Astrocyte (in vitro differentiated cells and primary cell): Measurements from ENCODE around the gene PTPRQ.

Experiments used
- CTCF ChIP-seq: IDR thresholded peaks from 2 replicates; pipeline ENCODE4 v1.5.1; 2011; ENCODE audit warnings: low read depth, mild to moderate bottlenecking, inconsistent platforms, low read length, moderate library complexity; ENCODE audit not compliant: insufficient read depth
- EZH2 ChIP-seq: IDR thresholded peaks from 2 replicates; pipeline ENCODE4 v1.6.1; 2012; ENCODE audit warnings: mild to moderate bottlenecking, low read length, inconsistent platforms; ENCODE audit not compliant: insufficient read depth

GRCh38 chr12:80720516-80720915 lies 276.5 kb downstream of the PTPRQ start:
- TF ChIP-seq CTCF: no peak
- TF ChIP-seq EZH2: no peak
